Loucy (cell line): ENCODE results near the gene RXRA.

Experiments
- CTCF ChIP-seq: fragments of 200-600 bp; sonication (generic); conservative IDR thresholded peaks from 2 replicates; pipeline ENCODE4 v1.5.1; 2014; ENCODE audit warnings: mild to moderate bottlenecking, antibody characterized with exemption, low read length
- EZH2phosphoT487 ChIP-seq: fragments of 200-600 bp; IDR thresholded peaks from 2 replicates; pipeline ENCODE4 v1.6.1; 2018; ENCODE audit warnings: antibody characterized with exemption, mild to moderate bottlenecking, moderate library complexity, borderline replicate concordance

- TF ChIP-seq CTCF, result no peak
- TF ChIP-seq EZH2phosphoT487, result no peak
Observed at GRCh38 chr9:134302130-134302817, 24.0 kb upstream of the RXRA start.
